Central memory CD4-positive, alpha-beta T cell (primary cell): ENCODE results near the gene LGALS9C.
"Not testable (repeated sequence)": the region's sequence is repeated elsewhere in the genome, so short reads cannot be mapped to it uniquely, and the experiment has no call there.

Source experiments
- DNase-seq: peaks from one replicate; pipeline ENCODE4 v3.0.0; 2022

LGALS9C gene

GRCh38 chr17:18542234-18542633, 65.6 kb downstream of the LGALS9C start:
- DNase-seq, result not testable (repeated sequence)

DNA sequence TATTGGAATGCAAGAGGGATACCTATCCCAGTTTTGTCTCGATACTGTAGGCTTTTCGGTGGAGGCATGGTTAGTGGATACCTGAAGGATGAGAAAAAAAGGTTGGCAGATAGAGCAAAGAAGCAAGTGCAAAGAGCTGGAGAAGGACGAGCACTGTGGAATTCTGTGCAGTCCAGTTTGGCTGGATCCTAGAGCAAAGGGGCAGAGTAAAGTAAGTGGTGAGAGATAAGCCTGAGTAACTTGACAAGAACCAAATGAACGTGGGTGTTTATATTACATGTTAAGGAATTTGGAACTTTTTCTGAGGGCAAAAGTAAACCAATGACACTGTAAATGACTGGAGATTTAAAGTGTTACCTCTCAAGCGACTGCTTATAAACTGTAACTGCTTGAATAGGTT, 66.3 kb downstream of the LGALS9C start:
- not testable (repeated sequence) for DNase-seq
